Measurements from ENCODE around the gene STYXL2. TPM values are rescaled to one million over a fixed set of nuclear protein-coding genes. Genes with fewer than 3 reads are reported as not detected.

STYXL2 gene
- total and polyA plus RNA-seq, 2 of the 4 experiments (the other 2 are of a cell fraction) = not detected

DNA sequence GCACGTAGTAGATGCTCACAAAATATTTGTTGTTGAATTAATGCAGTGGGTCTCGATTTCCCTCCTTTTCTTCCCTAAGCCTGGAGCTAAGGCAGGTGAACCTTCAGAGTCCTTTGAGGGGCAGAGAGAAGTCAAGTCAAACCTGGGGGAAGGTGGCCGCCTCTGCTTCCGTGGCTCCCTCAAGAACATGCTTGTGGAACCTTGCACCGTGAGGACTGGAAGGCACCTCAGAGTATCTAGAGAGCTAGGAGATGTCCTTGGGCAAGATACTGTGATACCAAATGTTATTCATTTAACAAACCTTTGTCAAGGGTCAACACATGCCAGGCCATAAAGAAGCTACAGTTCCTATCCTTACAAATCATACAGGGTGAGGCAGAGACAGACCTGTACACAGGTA is 42.0 kb upstream of the STYXL2 start:
- H3K36me3 ChIP-seq (ENCODE audit: control insufficient read depth, insufficient read depth, low read length) = no peaks in the 10 kb centered on the region
- no peaks in the 10 kb centered on the region for H3K9me3 ChIP-seq (ENCODE audit: control insufficient read depth, insufficient read depth, low read length)
- no peak overlapping the region for H4K91ac ChIP-seq (ENCODE audit: insufficient read depth, low read depth, low read length)
- ChIA-PET POLR2A (ENCODE audit: unreplicated experiment) (no interaction called here), CTCF (interaction anchor here (1.1 kb wide), 1 partner anchor 9 kb away, joined by 3 read pairs; no protein-coding TSS in a partner anchor)
- WGBS, 2 experiments (ENCODE audit: extremely low coverage in 2 of 2, insufficient read length in 1 of 2) = 90% methylated on average over 2 of the region's 5 CpGs; no CpG with 5 or more reads in 1 of the 2 experiments
- H2AK9ac ChIP-seq (replicated peaks; ENCODE audit: low read depth, low read length, poor library complexity) = no peak overlapping the region
- H3K9me1 ChIP-seq (ENCODE audit: insufficient read depth, low read length) = peaks cover 6% of the 10 kb centered on the region; the same call in 1 of the 2 replicates
- no peak overlapping the region for H3K27ac ChIP-seq (ENCODE audit: insufficient read depth, low read length)
- H2BK120ac ChIP-seq (ENCODE audit: low read depth, low read length) = no peak overlapping the region
- no peak for DNase-seq
- H2BK20ac ChIP-seq (ENCODE audit: low read depth, low read length) = no peak overlapping the region
- no peak overlapping the region for H3K4ac ChIP-seq (ENCODE audit: low read depth, low read length)
- no peaks in the 10 kb centered on the region for H4K20me1 ChIP-seq (ENCODE audit: insufficient read depth, low read length)
- no peak overlapping the region for H2BK15ac ChIP-seq (ENCODE audit: low read depth, low read length)
- in situ Hi-C loops (cut with MboI; ENCODE audit: low sequenced_read_pairs) (loop anchor here (10.0 kb wide), 2 partner anchors 137 to 577 kb away; no protein-coding TSS in a partner anchor), intact Hi-C loops (cut with micrococcal nuclease) (no loop called here), dilution Hi-C loops (cut with HindIII; ENCODE audit: low sequenced_read_pairs, unreplicated experiment) (no loop called here)
- H3K14ac ChIP-seq (replicated peaks; ENCODE audit: low read depth, low read length) = no peak overlapping the region
- no peak overlapping the region for H2AFZ ChIP-seq (replicated peaks; ENCODE audit: low read length, poor library complexity)
- no peaks in the 10 kb centered on the region; the same call in 1 of the 2 replicates for H3K27me3 ChIP-seq (ENCODE audit: control insufficient read depth, insufficient read depth, low read length)
- no peak for TF ChIP-seq SMC3 (IDR thresholded peaks at IDR 0.05; ENCODE audit: low read depth, low read length)
- TF ChIP-seq, protein P1, sequence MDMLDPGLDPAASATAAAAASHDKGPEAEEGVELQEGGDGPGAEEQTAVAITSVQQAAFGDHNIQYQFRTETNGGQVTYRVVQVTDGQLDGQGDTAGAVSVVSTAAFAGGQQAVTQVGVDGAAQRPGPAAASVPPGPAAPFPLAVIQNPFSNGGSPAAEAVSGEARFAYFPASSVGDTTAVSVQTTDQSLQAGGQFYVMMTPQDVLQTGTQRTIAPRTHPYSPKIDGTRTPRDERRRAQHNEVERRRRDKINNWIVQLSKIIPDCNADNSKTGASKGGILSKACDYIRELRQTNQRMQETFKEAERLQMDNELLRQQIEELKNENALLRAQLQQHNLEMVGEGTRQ (IDR thresholded peaks at IDR 0.05; ENCODE audit: low read depth, low read length) = no peak
- no peak for TF ChIP-seq MXI1 (IDR thresholded peaks at IDR 0.05; ENCODE audit: borderline replicate concordance, low read depth, low read length)
- H3K9ac ChIP-seq (ENCODE audit: low read depth, low read length) = no peak overlapping the region
- H2BK5ac ChIP-seq (ENCODE audit: low read depth, low read length, poor library complexity, severe bottlenecking) = no peak overlapping the region
- no peak overlapping the region for H4K5ac ChIP-seq (ENCODE audit: low read depth, low read length)
- no peaks in the 10 kb centered on the region for H3K4me1 ChIP-seq (ENCODE audit: control insufficient read depth, insufficient read depth, low read length)
- H3K23ac ChIP-seq (ENCODE audit: low read depth, low read length) = no peak overlapping the region
- H4K8ac ChIP-seq (ENCODE audit: low read depth in 2 of 2, low read length in 2 of 2) = no peak overlapping the region
- H3K4me2 ChIP-seq (ENCODE audit: low read depth, low read length) = no peak overlapping the region
- no peak overlapping the region for H3K18ac ChIP-seq (ENCODE audit: low read depth, low read length)
- no peak for ATAC-seq (ENCODE audit: low read depth)
- BruUV-seq (replicated peaks) = no TSS peak
- H3K4me3 ChIP-seq (ENCODE audit: insufficient read depth, low read depth, low read length) = no peak overlapping the region
- H3K56ac ChIP-seq (ENCODE audit: extremely low read depth, insufficient read depth, low read length) = no peak overlapping the region
- no peak overlapping the region for H2AK5ac ChIP-seq (ENCODE audit: low read depth, low read length)
- H3K79me1 ChIP-seq (ENCODE audit: low read depth in 1 of 2, low read length in 2 of 2) = no peaks in the 10 kb centered on the region

Data from IMR-90 (cell line).